SU-DHL-6 (cell line): ENCODE data around the gene CUL9.

ENCODE experiments used
- EZH2phosphoT487 ChIP-seq: fragments of 200-600 bp; sonication (generic), shearing (Covaris generic); conservative IDR thresholded peaks from 2 replicates; pipeline ENCODE4 v1.6.1; 2018; ENCODE audit warnings: mild to moderate bottlenecking, antibody characterized with exemption, low read length, moderate library complexity, mixed read lengths
- TF ChIP-seq, protein P1 (sequence below): fragments of 200-600 bp; sonication (generic); IDR thresholded peaks from one replicate; pipeline ENCODE4 v1.5.1; 2017; ENCODE audit warnings: antibody characterized with exemption, mild to moderate bottlenecking, low read length, moderate library complexity; ENCODE audit not compliant: insufficient read depth, poor library complexity, severe bottlenecking

DNA sequence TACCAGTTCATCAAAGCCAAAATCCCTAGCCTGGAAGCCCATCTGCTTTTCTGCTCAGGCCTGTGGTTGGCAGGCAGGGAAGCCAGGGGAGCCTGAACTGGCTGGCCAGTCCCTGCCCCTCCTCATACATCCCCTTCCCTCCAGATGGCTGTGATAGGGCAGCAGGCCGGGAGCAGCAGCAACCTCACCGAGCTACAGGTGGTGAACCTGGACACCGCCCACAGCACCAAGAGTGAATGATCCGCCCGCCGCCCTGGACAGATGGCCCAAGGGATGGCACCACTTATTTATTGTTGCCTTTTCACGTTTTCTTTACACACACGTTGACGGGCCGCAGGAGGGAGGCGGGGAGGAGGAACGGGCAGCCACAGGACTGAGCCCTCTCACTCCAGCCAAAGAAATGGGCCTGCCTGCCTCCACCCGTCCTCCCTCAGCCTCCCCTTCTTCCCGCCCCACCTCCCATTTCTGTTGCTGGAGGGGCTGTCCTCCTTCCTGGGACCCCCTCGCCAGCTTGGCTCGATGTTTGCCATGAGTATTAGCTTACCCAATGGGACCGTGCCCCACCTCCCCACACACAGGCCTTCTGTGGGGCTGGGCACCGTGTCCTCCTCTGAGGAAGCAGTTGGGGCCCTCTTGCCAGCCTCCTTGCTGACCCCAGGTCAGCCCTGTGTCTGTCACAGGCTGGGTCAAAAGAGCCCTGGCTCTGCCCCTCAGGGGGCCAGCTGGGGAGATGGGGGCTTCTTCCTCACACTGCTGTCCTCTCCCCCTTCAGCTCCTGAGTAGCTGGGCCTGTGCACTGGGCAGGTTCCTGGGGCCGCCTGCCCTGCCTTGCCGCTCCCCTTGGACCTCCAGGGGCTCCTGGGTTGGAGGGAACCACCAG lies 2.8 kb upstream of the CUL9 start:
- TF ChIP-seq, protein P1, sequence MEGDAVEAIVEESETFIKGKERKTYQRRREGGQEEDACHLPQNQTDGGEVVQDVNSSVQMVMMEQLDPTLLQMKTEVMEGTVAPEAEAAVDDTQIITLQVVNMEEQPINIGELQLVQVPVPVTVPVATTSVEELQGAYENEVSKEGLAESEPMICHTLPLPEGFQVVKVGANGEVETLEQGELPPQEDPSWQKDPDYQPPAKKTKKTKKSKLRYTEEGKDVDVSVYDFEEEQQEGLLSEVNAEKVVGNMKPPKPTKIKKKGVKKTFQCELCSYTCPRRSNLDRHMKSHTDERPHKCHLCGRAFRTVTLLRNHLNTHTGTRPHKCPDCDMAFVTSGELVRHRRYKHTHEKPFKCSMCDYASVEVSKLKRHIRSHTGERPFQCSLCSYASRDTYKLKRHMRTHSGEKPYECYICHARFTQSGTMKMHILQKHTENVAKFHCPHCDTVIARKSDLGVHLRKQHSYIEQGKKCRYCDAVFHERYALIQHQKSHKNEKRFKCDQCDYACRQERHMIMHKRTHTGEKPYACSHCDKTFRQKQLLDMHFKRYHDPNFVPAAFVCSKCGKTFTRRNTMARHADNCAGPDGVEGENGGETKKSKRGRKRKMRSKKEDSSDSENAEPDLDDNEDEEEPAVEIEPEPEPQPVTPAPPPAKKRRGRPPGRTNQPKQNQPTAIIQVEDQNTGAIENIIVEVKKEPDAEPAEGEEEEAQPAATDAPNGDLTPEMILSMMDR, result no peak
- no peak for TF ChIP-seq EZH2phosphoT487
